ENCODE measurements around the gene PDE8B. TPM values are rescaled to one million over a fixed set of nuclear protein-coding genes. Genes with fewer than 3 reads are reported as not detected.
A peak's percentile ranks its signal among the peaks of the same experiment; 100 is the strongest.

The PDE8B gene
- total RNA-seq, 1 donor from 2014 or later = 2.0 TPM

DNA sequence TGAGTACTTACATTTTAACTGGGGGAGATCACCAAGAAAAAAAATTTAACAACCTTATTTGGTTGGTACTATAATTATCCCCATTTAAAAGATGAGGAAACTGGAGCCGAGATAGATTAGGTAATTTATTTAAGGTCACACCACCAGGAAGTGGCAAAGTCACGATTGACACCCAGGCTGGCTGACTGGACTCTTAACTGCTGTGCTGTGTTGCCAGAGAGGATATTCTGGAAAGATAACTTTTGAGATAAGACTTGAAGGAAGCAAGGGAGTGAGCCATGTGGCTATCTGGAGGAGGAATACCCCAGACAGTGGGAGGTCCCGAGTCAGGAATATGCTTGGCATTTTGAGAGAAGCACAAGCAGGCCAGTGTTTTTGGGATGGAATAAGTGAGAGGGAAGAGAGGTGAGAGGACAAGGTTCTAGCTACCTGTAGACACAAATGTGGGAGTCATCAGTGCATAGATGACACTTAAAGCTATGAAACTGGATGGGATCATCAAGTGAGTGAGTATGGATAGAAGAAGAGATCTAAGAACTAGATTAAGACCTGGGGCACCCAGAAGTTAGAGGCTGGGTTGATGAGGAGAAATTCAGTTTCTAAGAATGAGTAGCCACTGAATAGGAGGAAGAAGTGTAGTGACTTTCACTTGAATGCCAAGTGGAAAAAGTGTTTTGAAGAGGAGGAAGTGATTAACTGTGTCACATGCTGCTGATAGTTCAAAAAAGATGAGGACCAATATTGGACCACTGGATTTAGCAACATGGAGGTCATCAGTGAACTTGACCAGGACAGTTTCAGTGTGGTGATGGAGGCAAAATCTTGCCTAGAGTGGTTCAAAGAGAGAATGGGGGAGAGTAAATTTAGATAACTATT lies 25.6 kb downstream of the PDE8B start:
- no peak overlapping the region for H3K27ac Mint-ChIP-seq (ENCODE audit: unreplicated experiment)
- H3K4me3 Mint-ChIP-seq (ENCODE audit: unreplicated experiment) = no peak overlapping the region
- no peak for DNase-seq (ENCODE audit: extremely low spot score, unreplicated experiment)

GRCh38 chr5:77239126-77239741 lies 28.8 kb downstream of the PDE8B start:
- Mint-ChIP-seq H3K27me3 (ENCODE audit: unreplicated experiment) (peaks cover 16% of the 10 kb centered on the region), H3K4me1 (ENCODE audit: unreplicated experiment) (no peaks in the 10 kb centered on the region), H3K9me3 (ENCODE audit: unreplicated experiment) (peaks cover 7% of the 10 kb centered on the region), H3K27ac (ENCODE audit: unreplicated experiment) (no peak overlapping the region), H3K36me3 (ENCODE audit: unreplicated experiment) (no peaks in the 10 kb centered on the region), H3K4me3 (ENCODE audit: unreplicated experiment) (no peak overlapping the region)
- TF ChIP-seq CTCF (IDR thresholded peaks at IDR 0.05) = peak; percentile 56
- DNase-seq (ENCODE audit: extremely low spot score, unreplicated experiment) = no peak

More for the DNA sequence above, 25.6 kb downstream of the PDE8B start:
- Mint-ChIP-seq H3K27me3 (ENCODE audit: unreplicated experiment) (peaks cover 9% of the 10 kb centered on the region), H3K4me1 (ENCODE audit: unreplicated experiment) (no peaks in the 10 kb centered on the region), H3K9me3 (ENCODE audit: unreplicated experiment) (peaks cover 7% of the 10 kb centered on the region), H3K36me3 (ENCODE audit: unreplicated experiment) (no peaks in the 10 kb centered on the region)
- no peak for TF ChIP-seq CTCF (IDR thresholded peaks at IDR 0.05)

- peaks cover 1% of the 10 kb centered on the region for H3K9me3 Mint-ChIP-seq (ENCODE audit: unreplicated experiment)
- no peaks in the 10 kb centered on the region for H3K4me1 Mint-ChIP-seq (ENCODE audit: unreplicated experiment)
- no peak overlapping the region for H3K27ac Mint-ChIP-seq (ENCODE audit: unreplicated experiment)
- H3K4me3 Mint-ChIP-seq (ENCODE audit: unreplicated experiment) = no peak overlapping the region
- no peak for TF ChIP-seq CTCF (IDR thresholded peaks at IDR 0.05)
- H3K27me3 Mint-ChIP-seq (ENCODE audit: unreplicated experiment) = peaks cover 13% of the 10 kb centered on the region
- no peak for DNase-seq (ENCODE audit: extremely low spot score, unreplicated experiment)
- no peaks in the 10 kb centered on the region for H3K36me3 Mint-ChIP-seq (ENCODE audit: unreplicated experiment)
These were observed 31.0 kb downstream of the PDE8B start for GRCh38 chr5:77241444-77241843.

DNA sequence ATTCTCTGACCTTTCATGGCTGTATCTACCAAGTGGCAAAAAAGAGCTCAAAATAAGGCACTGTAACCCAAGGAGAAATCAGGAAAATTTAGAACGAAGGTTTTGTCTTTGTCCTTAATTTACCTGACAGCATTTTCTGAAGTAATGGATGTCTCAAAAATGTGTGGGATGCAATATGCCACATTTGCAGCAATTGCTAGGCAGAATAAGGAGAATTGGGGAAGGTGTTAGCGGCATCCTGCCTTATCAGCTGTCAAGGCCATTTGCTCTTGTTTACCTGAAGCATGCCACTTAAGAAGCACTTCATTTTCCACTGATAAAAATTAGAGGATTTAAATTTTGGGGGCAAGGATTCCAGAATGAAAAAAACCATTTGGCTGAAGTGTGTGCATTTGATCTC lies 39.0 kb downstream of the PDE8B start:
- TF ChIP-seq CTCF (IDR thresholded peaks at IDR 0.05) = no peak
- Mint-ChIP-seq H3K27me3 (ENCODE audit: unreplicated experiment) (peaks cover 54% of the 10 kb centered on the region), H3K27ac (ENCODE audit: unreplicated experiment) (no peak overlapping the region), H3K4me1 (ENCODE audit: unreplicated experiment) (no peaks in the 10 kb centered on the region), H3K4me3 (ENCODE audit: unreplicated experiment) (no peak overlapping the region), H3K9me3 (ENCODE audit: unreplicated experiment) (no peaks in the 10 kb centered on the region), H3K36me3 (ENCODE audit: unreplicated experiment) (no peaks in the 10 kb centered on the region)
- no peak for DNase-seq (ENCODE audit: extremely low spot score, unreplicated experiment)

- Mint-ChIP-seq H3K27ac (ENCODE audit: unreplicated experiment) (no peak overlapping the region), H3K36me3 (ENCODE audit: unreplicated experiment) (no peaks in the 10 kb centered on the region), H3K9me3 (ENCODE audit: unreplicated experiment) (no peaks in the 10 kb centered on the region), H3K27me3 (ENCODE audit: unreplicated experiment) (peaks cover 59% of the 10 kb centered on the region), H3K4me3 (ENCODE audit: unreplicated experiment) (no peak overlapping the region), H3K4me1 (ENCODE audit: unreplicated experiment) (no peaks in the 10 kb centered on the region)
- no peak for TF ChIP-seq CTCF (IDR thresholded peaks at IDR 0.05)
- DNase-seq (ENCODE audit: extremely low spot score, unreplicated experiment) = no peak
These were observed 39.5 kb downstream of the PDE8B start for GRCh38 chr5:77250021-77250420.

All from osteocyte (in vitro differentiated cells).